GM10266 (cell line): ENCODE results near the gene LRRC43.

ENCODE experiments used
- DNase-seq: peaks from one replicate; pipeline ENCODE4 v3.0.0; 2012; ENCODE audit errors: extremely low spot score
- TF ChIP-seq, protein P1 (sequence below): IDR thresholded peaks from 2 replicates; pipeline ENCODE4 v1.5.1; 2012; ENCODE audit warnings: mild to moderate bottlenecking, low read depth; ENCODE audit not compliant: control insufficient read depth, insufficient read depth; ENCODE audit errors: missing control alignments

Gene LRRC43

GRCh38 chr12:122138616-122139015 is 44.3 kb upstream of the LRRC43 start:
- TF ChIP-seq, protein P1, sequence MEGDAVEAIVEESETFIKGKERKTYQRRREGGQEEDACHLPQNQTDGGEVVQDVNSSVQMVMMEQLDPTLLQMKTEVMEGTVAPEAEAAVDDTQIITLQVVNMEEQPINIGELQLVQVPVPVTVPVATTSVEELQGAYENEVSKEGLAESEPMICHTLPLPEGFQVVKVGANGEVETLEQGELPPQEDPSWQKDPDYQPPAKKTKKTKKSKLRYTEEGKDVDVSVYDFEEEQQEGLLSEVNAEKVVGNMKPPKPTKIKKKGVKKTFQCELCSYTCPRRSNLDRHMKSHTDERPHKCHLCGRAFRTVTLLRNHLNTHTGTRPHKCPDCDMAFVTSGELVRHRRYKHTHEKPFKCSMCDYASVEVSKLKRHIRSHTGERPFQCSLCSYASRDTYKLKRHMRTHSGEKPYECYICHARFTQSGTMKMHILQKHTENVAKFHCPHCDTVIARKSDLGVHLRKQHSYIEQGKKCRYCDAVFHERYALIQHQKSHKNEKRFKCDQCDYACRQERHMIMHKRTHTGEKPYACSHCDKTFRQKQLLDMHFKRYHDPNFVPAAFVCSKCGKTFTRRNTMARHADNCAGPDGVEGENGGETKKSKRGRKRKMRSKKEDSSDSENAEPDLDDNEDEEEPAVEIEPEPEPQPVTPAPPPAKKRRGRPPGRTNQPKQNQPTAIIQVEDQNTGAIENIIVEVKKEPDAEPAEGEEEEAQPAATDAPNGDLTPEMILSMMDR: no peak
- DNase-seq: no peak

DNA sequence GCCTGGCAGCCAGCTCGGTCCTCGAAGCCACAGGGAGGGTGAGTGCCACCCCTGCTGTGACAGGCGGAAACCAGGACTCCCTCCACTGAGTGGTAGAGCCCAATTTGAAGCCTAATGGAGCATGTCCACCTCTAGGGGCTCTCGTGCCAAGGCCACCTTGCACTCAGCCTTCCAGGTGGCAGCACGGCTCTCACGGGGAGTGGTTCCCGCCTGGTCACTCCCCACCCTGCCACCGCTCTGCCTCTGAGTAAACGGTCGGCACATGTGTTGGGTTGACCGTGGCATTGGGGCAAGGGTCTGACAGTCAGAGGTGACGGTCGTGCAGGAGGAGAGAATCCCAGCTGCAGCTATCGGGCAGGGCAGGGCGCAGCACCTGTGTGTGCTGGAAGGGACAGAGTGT is 43.7 kb upstream of the LRRC43 start:
- TF ChIP-seq, protein P1: no peak
- no peak for DNase-seq

DNA sequence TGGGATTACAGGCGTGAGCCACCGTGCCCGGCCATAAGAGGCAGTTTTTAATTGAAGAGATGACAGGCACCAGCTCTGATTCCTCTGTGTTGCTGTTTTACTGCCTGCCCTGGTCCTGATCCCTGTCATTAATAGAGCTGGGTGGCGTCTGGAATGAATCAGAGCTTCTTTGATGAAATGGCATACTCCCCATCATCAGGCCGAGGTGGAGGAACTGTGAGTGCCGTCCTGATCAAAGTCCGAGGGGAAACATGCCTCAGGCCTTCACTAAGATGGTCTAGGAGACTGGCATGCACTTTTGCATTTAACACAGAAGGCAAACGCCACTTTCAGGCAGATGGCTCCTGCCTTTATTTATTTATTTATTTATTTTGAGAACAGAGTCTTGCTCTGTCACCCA is 43.0 kb upstream of the LRRC43 start:
- TF ChIP-seq, protein P1: no peak
- no peak for DNase-seq

DNA sequence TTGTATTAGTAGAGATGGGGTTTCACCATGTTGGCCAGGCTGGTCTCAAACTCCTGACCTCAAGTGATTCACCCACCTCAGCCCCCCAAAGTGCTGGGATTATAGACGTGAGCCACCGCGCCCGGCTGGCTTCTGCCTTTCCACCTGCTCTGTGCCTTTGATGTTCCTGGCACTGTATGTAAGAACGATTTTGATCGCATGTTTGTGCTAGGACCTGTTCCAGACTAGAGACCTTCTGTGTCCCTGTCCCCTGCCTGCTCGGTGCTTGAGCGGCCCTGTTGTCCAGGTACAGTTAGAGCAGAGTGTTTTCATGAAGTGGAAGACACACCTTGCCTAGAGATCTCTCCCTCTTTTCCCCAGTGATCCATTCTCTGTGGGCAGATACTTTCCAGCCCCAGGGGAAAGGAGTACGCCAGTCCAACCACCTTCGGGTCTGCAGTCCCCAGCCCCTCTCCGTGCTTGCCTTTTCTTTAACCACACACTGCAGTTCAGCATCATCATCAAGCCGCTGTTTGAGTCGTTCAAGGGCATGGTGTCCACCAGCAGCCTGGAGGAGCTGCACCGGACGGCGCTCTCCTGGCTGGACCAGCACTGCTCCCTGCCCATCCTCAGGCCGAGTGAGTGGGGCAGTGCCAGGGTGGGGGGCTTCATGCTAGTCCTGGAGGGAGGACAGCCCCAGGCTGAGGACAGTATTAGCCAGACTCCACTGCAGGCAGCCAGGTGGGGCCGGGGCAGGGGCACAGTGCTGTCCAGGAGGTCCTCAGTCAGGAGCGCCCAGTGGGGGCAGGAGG is 42.3 kb upstream of the LRRC43 start:
- no peak for DNase-seq
- TF ChIP-seq, protein P1: no peak

DNA sequence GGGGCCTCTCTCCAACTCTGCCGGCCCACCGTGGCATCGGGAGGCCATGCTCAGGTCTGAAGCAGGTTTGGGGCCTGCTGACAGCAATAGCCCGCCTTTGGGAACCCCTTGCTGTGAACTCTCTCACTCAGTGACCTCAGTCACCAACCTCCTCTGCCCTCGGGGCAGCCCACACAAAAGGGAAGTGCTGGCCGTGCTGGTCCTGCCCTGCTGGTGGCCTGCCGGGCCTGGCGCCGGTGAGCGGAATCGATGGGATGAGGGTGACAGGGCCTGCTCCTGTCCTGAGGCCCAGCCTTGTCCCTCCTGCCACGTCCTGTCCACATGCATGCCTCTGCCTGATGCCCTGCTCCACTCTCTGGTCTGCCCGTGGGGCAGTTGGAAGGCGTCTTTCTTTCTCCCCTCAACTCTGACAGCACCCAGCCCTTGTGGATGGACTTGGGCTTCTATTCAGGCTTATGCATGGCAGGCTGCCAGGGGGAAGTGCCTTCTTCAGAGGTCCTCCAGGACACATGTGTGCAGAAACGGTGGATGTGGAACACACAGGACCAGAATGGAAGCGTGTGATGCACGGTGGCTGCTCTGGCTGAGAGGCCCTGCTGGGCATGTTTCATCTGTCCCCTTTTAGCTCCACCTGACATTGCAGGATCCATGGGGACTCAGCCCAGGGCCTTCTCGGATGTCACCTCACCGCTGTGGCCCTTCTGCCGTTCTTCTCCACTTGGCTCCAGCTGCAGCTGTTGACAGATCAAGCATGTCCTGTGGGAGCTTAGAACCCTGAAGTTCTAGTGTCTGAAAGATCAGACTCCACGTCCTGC is 40.8 kb upstream of the LRRC43 start:
- DNase-seq: no peak
- TF ChIP-seq, protein P1: no peak

DNA sequence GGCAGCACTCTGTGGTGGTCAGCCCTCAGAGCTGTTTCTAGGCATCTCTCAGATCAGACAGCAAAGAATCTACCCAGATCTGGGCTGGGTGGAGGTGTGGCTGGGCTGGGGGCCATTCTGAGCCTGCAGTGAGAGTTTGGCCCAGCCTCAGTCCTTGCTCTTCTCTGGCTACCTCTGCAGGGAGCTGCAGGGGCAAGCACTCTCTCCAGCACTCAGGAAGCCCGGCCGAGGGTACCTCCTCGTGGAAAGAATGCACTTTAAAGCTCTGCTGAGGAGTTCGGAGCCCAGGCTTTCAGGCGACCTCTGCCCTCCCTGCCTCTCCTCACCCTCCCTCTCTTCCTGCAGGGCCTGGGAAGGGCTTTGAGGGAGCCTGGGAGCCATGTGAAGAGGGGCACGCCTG is 40.1 kb upstream of the LRRC43 start:
- DNase-seq: no peak
- TF ChIP-seq, protein P1: no peak

GRCh38 chr12:122144885-122145284 is 38.0 kb upstream of the LRRC43 start:
- TF ChIP-seq, protein P1: no peak
- DNase-seq: no peak
